H9 (cell line): ENCODE results near the gene TEX53. TPM values are rescaled to one million over a fixed set of nuclear protein-coding genes. Genes with fewer than 3 reads are reported as not detected.

Experiments used
- DNase-seq: peaks from one replicate; pipeline ENCODE4 v3.0.0-alpha.2; 2017
- H2AFZ ChIP-seq: one replicate; pipeline ENCODE4 v1.6.1; 2013; ENCODE audit warnings: mild to moderate bottlenecking, low read length, control low read depth, moderate library complexity
- H2AK5ac ChIP-seq: 2 replicates; pipeline ENCODE4 v1.6.1; 2013; ENCODE audit warnings: low read length, control low read depth, mixed read lengths; ENCODE audit not compliant: insufficient read length
- H2BK120ac ChIP-seq: one replicate; pipeline ENCODE4 v1.6.1; 2013; ENCODE audit warnings: low read depth, mild to moderate bottlenecking, low read length, control low read depth, inconsistent platforms; ENCODE audit not compliant: poor library complexity, severe bottlenecking
- H2BK12ac ChIP-seq: 2 replicates; pipeline ENCODE4 v1.6.1; 2013; ENCODE audit warnings: low read length, control low read depth, mixed read lengths, low read depth; ENCODE audit not compliant: insufficient read length
- H2BK15ac ChIP-seq: 2 replicates; pipeline ENCODE4 v1.6.1; 2013; ENCODE audit warnings: low read depth, low read length, control low read depth
- H2BK20ac ChIP-seq: one replicate; pipeline ENCODE4 v1.6.1; 2013; ENCODE audit warnings: low read depth, mild to moderate bottlenecking, low read length, control low read depth, inconsistent platforms; ENCODE audit not compliant: poor library complexity, severe bottlenecking
- H2BK5ac ChIP-seq: 2 replicates; pipeline ENCODE4 v1.6.1; 2013; ENCODE audit warnings: low read length, control low read depth, mixed read lengths; ENCODE audit not compliant: insufficient read length
- H3K14ac ChIP-seq: 2 replicates; pipeline ENCODE4 v1.6.1; 2013; ENCODE audit warnings: low read length, control low read depth; ENCODE audit not compliant: insufficient read depth
- H3K18ac ChIP-seq: 2 replicates; pipeline ENCODE4 v1.6.1; 2013; ENCODE audit warnings: low read depth, mild to moderate bottlenecking, mixed read lengths, low read length, control low read depth; ENCODE audit not compliant: insufficient read length
- H3K23ac ChIP-seq: 2 replicates; pipeline ENCODE4 v1.6.1; 2013; ENCODE audit warnings: low read length, control low read depth, mixed read lengths, low read depth; ENCODE audit not compliant: insufficient read length
- H3K23me2 ChIP-seq: 2 replicates; pipeline ENCODE4 v1.6.1; 2013; ENCODE audit warnings: low read depth, mild to moderate bottlenecking, mixed read lengths, low read length, control low read depth; ENCODE audit not compliant: insufficient read length, poor library complexity, severe bottlenecking
- H3K27ac ChIP-seq: 2 replicates; pipeline ENCODE4 v1.5.1; 2013; ENCODE audit warnings: low read length, control low read depth, mixed read lengths, low read depth; ENCODE audit not compliant: insufficient read length
- H3K27me3 ChIP-seq: 2 replicates; pipeline ENCODE4 v1.6.1; 2013; ENCODE audit warnings: low read length, control low read depth, inconsistent platforms; ENCODE audit not compliant: insufficient read depth
- H3K4ac ChIP-seq: 2 replicates; pipeline ENCODE4 v1.6.1; 2013; ENCODE audit warnings: low read depth, mild to moderate bottlenecking, control low read depth, inconsistent platforms, low read length, moderate library complexity
- H3K4me1 ChIP-seq: 2 replicates; pipeline ENCODE4 v1.6.1; 2013; ENCODE audit warnings: low read length, control low read depth, inconsistent platforms; ENCODE audit not compliant: insufficient read depth
- H3K4me2 ChIP-seq: 2 replicates; pipeline ENCODE4 v1.6.1; 2013; ENCODE audit warnings: low read length, control low read depth, mixed read lengths; ENCODE audit not compliant: insufficient read length, insufficient read depth
- H3K56ac ChIP-seq: 2 replicates; pipeline ENCODE4 v1.6.1; 2013; ENCODE audit warnings: low read depth, mild to moderate bottlenecking, mixed read lengths, low read length, control low read depth; ENCODE audit not compliant: insufficient read length
- H3K79me1 ChIP-seq: 2 replicates; pipeline ENCODE4 v1.6.1; 2013; ENCODE audit warnings: low read depth, mild to moderate bottlenecking, moderate library complexity, low read length, control low read depth, inconsistent platforms; ENCODE audit not compliant: insufficient read depth, poor library complexity, severe bottlenecking
- H3K79me2 ChIP-seq: 2 replicates; pipeline ENCODE4 v1.6.1; 2013; ENCODE audit warnings: low read length, control low read depth, inconsistent platforms; ENCODE audit not compliant: insufficient read depth
- H3K9ac ChIP-seq: 2 replicates; pipeline ENCODE4 v1.6.1; 2013; ENCODE audit warnings: low read length, control low read depth, mixed read lengths; ENCODE audit not compliant: insufficient read length; ENCODE audit errors: extremely low read depth
- H3K9me3 ChIP-seq: one replicate; pipeline ENCODE4 v1.6.1; 2013; ENCODE audit warnings: low read depth, low read length, inconsistent platforms; ENCODE audit not compliant: control insufficient read depth
- H3T11ph ChIP-seq: one replicate; pipeline ENCODE4 v1.6.1; 2013; ENCODE audit warnings: mild to moderate bottlenecking, low read length, control low read depth, inconsistent platforms
- H4K20me1 ChIP-seq: one replicate; pipeline ENCODE4 v1.6.1; 2013; ENCODE audit not compliant: control insufficient read depth, insufficient read length, insufficient read depth
- H4K5ac ChIP-seq: 2 replicates; pipeline ENCODE4 v1.6.1; 2013; ENCODE audit warnings: low read depth, mild to moderate bottlenecking, mixed read lengths, low read length, control low read depth; ENCODE audit not compliant: insufficient read length
- H4K8ac ChIP-seq: replicated peaks from 2 replicates; pipeline ENCODE4 v1.6.1; 2013; ENCODE audit warnings: low read length, control low read depth, mixed read lengths, low read depth; ENCODE audit not compliant: insufficient read length
- H4K91ac ChIP-seq: 2 replicates; pipeline ENCODE4 v1.6.1; 2013; ENCODE audit warnings: low read depth, mild to moderate bottlenecking, moderate library complexity, mixed read lengths, low read length, control low read depth; ENCODE audit not compliant: insufficient read length
- H3K27ac Mint-ChIP-seq, 3 experiments: 2 replicates in 2 of 3; 3 replicates in 1 of 3; pipeline ENCODE4 v1.8.0; 2020 to 2021; ENCODE audit warnings: mixed read lengths in 3 of 3, mild to moderate bottlenecking in 1 of 3, moderate library complexity in 1 of 3
- H3K27me3 Mint-ChIP-seq: 2 replicates; pipeline ENCODE4 v1.8.0; 2021; ENCODE audit warnings: low read depth, mild to moderate bottlenecking, moderate library complexity, mixed read lengths
- H3K36me3 Mint-ChIP-seq, 3 experiments: 2 replicates in 2 of 3; 3 replicates in 1 of 3; pipeline ENCODE4 v1.8.0; 2020 to 2021; ENCODE audit warnings: low read depth in 3 of 3, mixed read lengths in 3 of 3; ENCODE audit not compliant: insufficient read depth in 1 of 3
- H3K4me1 Mint-ChIP-seq, 2 experiments: 2 replicates each; pipeline ENCODE4 v1.8.0; 2020; ENCODE audit warnings: mixed read lengths in 2 of 2
- H3K4me3 Mint-ChIP-seq, 2 experiments: 2 replicates in 1 of 2; 3 replicates in 1 of 2; pipeline ENCODE4 v1.8.0; 2020 to 2021; ENCODE audit warnings: mild to moderate bottlenecking in 2 of 2, mixed read lengths in 2 of 2, moderate library complexity in 1 of 2
- H3K9me3 Mint-ChIP-seq, 2 experiments: 2 replicates in 1 of 2; 3 replicates in 1 of 2; pipeline ENCODE4 v1.8.0; 2020; ENCODE audit warnings: mild to moderate bottlenecking in 2 of 2, mixed read lengths in 2 of 2, moderate library complexity in 1 of 2
- whole genome bisulfite sequencing: extraction: QIAGEN DNeasy Blood & Tissue Kit; methylation state at CpG from one replicate; pipeline ENCODE4 v1.1.7; 2013; ENCODE audit warnings: missing lambda C conversion rate, low lambda C conversion rate, mixed read lengths; ENCODE audit not compliant: insufficient read length; ENCODE audit errors: extremely low coverage; 5-methylcytosine and 5-hydroxymethylcytosine counted together
- total RNA-seq: library from RNA; stranded (reverse); gene quantifications from 2 replicates; pipeline ENCODE4 v1.2.1, GENCODE V29; 2021
- TF ChIP-seq, protein P1 (sequence below): fragments of 200-600 bp; sonication (generic); conservative IDR thresholded peaks from 3 replicates; pipeline ENCODE4 v1.8.0; 2021; ENCODE audit warnings: antibody characterized with exemption, mild to moderate bottlenecking

Gene TEX53
- total RNA-seq, 1 experiment from 2014 or later = not detected

DNA sequence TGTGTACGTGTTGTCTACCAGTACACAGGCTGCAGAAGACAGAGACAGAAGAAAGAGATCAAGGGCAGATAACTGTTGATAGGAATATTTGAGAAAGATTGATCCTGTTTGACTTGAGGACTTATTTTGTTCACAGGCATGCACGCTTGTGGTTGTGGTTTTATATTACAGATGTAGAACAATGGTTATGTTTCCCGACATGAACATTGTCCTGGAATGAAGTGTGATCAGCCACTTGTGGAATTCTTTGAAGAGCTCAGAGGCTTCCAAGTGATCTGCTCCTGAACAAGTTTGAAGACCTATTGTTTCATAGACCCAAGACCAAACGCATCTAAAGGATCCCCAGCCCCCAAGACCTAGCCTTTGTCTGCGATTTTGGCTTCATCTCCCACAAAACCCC is 13.7 kb downstream of the TEX53 start:
- no peak overlapping the region for H3K4me2 ChIP-seq
- H3K79me2 ChIP-seq = no peaks in the 10 kb centered on the region
- no peaks in the 10 kb centered on the region for H3K4me1 Mint-ChIP-seq
- no peaks in the 10 kb centered on the region for H4K20me1 ChIP-seq
- H3K14ac ChIP-seq = no peak overlapping the region
- no peak overlapping the region for H3K18ac ChIP-seq
- no peaks in the 10 kb centered on the region for H3K27me3 ChIP-seq
- no peak overlapping the region for H4K5ac ChIP-seq
- no peak overlapping the region for H3K23ac ChIP-seq
- H3K9me3 ChIP-seq = no peaks in the 10 kb centered on the region
- no peak overlapping the region for H2BK12ac ChIP-seq
- H2BK20ac ChIP-seq = no peak overlapping the region
- H2AK5ac ChIP-seq = no peak overlapping the region
- no peaks in the 10 kb centered on the region for H3K23me2 ChIP-seq
- WGBS = no CpG with 5 or more reads among the region's 5 CpGs
- H3T11ph ChIP-seq = no peak overlapping the region
- no peak overlapping the region for H3K4ac ChIP-seq
- peaks cover 23 to 34% (median 30%) of the 10 kb centered on the region in 3 experiments for H3K36me3 Mint-ChIP-seq
- no peak overlapping the region for H3K9ac ChIP-seq
- no peak overlapping the region for H2AFZ ChIP-seq
- H3K9me3 Mint-ChIP-seq = peaks cover 2 to 4% of the 10 kb centered on the region in 2 experiments; a peak in 2 of 5 replicates
- no peak overlapping the region for H3K4me3 Mint-ChIP-seq
- DNase-seq = no peak
- no peak overlapping the region for H2BK15ac ChIP-seq
- H3K56ac ChIP-seq = no peak overlapping the region
- H2BK120ac ChIP-seq = no peak overlapping the region
- no peak overlapping the region for H4K91ac ChIP-seq
- no peaks in the 10 kb centered on the region for H3K79me1 ChIP-seq
- H3K27me3 Mint-ChIP-seq = no peaks in the 10 kb centered on the region
- H4K8ac ChIP-seq = no peak overlapping the region
- no peak overlapping the region for H3K27ac ChIP-seq
- H3K4me1 ChIP-seq = no peaks in the 10 kb centered on the region
- H3K27ac Mint-ChIP-seq = no peak overlapping the region
- no peak overlapping the region for H2BK5ac ChIP-seq
- TF ChIP-seq, protein P1, sequence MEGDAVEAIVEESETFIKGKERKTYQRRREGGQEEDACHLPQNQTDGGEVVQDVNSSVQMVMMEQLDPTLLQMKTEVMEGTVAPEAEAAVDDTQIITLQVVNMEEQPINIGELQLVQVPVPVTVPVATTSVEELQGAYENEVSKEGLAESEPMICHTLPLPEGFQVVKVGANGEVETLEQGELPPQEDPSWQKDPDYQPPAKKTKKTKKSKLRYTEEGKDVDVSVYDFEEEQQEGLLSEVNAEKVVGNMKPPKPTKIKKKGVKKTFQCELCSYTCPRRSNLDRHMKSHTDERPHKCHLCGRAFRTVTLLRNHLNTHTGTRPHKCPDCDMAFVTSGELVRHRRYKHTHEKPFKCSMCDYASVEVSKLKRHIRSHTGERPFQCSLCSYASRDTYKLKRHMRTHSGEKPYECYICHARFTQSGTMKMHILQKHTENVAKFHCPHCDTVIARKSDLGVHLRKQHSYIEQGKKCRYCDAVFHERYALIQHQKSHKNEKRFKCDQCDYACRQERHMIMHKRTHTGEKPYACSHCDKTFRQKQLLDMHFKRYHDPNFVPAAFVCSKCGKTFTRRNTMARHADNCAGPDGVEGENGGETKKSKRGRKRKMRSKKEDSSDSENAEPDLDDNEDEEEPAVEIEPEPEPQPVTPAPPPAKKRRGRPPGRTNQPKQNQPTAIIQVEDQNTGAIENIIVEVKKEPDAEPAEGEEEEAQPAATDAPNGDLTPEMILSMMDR = no peak
